Esophagus muscularis mucosa (tissue), 4 donors: ENCODE measurements around the gene KMT2E.

Experiments used
- EP300 ChIP-seq: sonication (generic); formaldehyde crosslinking; IDR thresholded peaks from one replicate; pipeline ENCODE4 v1.6.1; 2017; ENCODE audit warnings: antibody characterized with exemption
- POLR2A ChIP-seq: fragments of 450-650 bp; IDR thresholded peaks from one replicate; pipeline ENCODE4 v1.6.1; 2017; ENCODE audit warnings: antibody characterized with exemption, moderate library complexity, mild to moderate bottlenecking, low read depth
- TF ChIP-seq, protein P1 (sequence below), 3 experiments: fragments of 200-600 bp in 2 of 3; fragments of 450-650 bp in 1 of 3; sonication (generic) in 2 of 3; IDR thresholded peaks; one replicate each; pipeline ENCODE4 v1.5.1; 2017 to 2019; ENCODE audit warnings: antibody characterized with exemption in 3 of 3, mild to moderate bottlenecking in 2 of 3, moderate library complexity in 1 of 3

DNA sequence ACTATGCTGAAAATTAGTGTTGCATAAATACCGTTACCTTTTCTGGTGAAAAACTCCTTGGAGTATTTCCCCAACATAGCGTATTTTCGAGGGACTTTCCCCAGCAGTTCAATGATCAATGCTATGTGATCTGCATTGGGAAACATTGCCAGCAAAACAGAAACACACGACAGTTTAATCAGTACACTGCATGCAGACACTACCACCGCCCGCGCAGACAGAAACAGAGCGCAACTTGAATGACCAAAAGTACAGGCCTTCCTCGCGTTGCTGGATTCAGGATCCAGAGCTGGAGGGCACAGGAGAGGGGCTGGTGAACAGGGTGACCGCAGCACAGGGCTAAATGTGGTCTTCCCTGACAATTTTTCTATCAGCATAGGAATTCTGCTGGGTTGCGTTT, 111.7 kb downstream of the KMT2E start:
- TF ChIP-seq EP300 (no peak), POLR2A (no peak)
- TF ChIP-seq, protein P1, sequence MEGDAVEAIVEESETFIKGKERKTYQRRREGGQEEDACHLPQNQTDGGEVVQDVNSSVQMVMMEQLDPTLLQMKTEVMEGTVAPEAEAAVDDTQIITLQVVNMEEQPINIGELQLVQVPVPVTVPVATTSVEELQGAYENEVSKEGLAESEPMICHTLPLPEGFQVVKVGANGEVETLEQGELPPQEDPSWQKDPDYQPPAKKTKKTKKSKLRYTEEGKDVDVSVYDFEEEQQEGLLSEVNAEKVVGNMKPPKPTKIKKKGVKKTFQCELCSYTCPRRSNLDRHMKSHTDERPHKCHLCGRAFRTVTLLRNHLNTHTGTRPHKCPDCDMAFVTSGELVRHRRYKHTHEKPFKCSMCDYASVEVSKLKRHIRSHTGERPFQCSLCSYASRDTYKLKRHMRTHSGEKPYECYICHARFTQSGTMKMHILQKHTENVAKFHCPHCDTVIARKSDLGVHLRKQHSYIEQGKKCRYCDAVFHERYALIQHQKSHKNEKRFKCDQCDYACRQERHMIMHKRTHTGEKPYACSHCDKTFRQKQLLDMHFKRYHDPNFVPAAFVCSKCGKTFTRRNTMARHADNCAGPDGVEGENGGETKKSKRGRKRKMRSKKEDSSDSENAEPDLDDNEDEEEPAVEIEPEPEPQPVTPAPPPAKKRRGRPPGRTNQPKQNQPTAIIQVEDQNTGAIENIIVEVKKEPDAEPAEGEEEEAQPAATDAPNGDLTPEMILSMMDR (IDR thresholded peaks at IDR 0.05), result no peak
